ENCODE data around the gene FEM1A.
"Not testable (repeated sequence)": the region's sequence is repeated elsewhere in the genome, so short reads cannot be mapped to it uniquely, and the experiment has no call there.

The FEM1A gene

GRCh38 chr19:4811328-4812131 lies 20.0 kb downstream of the FEM1A start:
- DNase-seq (ENCODE audit: low read depth in 2 of 2) = peak; percentile 70 to 81

GRCh38 chr19:4814625-4815425 lies 23.3 kb downstream of the FEM1A start:
- DNase-seq (ENCODE audit: low read depth in 2 of 2) = no peak

- DNase-seq (ENCODE audit: low read depth in 2 of 2) = peak; percentile 60 to 63
These were observed 24.1 kb downstream of the FEM1A start for GRCh38 chr19:4815426-4816201.

GRCh38 chr19:4816202-4816949 lies 24.8 kb downstream of the FEM1A start:
- DNase-seq (ENCODE audit: low read depth in 2 of 2) = no peak

GRCh38 chr19:4816950-4817278 lies 25.4 kb downstream of the FEM1A start:
- DNase-seq (ENCODE audit: low read depth in 2 of 2) = no peak

- DNase-seq (ENCODE audit: low read depth in 2 of 2) = no peak
These were observed 26.1 kb downstream of the FEM1A start for GRCh38 chr19:4817467-4818277.

- no peak for DNase-seq (ENCODE audit: low read depth in 2 of 2)
These were observed 29.7 kb downstream of the FEM1A start for GRCh38 chr19:4821265-4821664.

- DNase-seq (ENCODE audit: low read depth in 2 of 2) = not testable (repeated sequence)
These were observed 30.8 kb downstream of the FEM1A start for GRCh38 chr19:4822354-4822753.

GRCh38 chr19:4823577-4823976 lies 32.0 kb downstream of the FEM1A start:
- DNase-seq (ENCODE audit: low read depth in 2 of 2) = no peak

GRCh38 chr19:4829001-4829712 lies 37.6 kb downstream of the FEM1A start:
- no peak for DNase-seq (ENCODE audit: low read depth in 2 of 2)

GRCh38 chr19:4830332-4830731 lies 38.8 kb downstream of the FEM1A start:
- DNase-seq (ENCODE audit: low read depth in 2 of 2) = no peak

GRCh38 chr19:4830768-4831265 lies 39.3 kb downstream of the FEM1A start:
- no peak for DNase-seq (ENCODE audit: low read depth in 2 of 2)

- DNase-seq (ENCODE audit: low read depth in 2 of 2) = peak; percentile 64 to 81
These were observed 39.9 kb downstream of the FEM1A start, which contains the start of gene TICAM1 for GRCh38 chr19:4831304-4831978. TSS of gene TICAM1 (minus strand) at chr19:4831712. CDS start at chr19:4818377, 13,335 bp downstream.

- DNase-seq (ENCODE audit: low read depth in 2 of 2) = not testable (repeated sequence)
These were observed 40.4 kb downstream of the FEM1A start for GRCh38 chr19:4831979-4832340.

- no peak for DNase-seq (ENCODE audit: low read depth in 2 of 2)
These were observed 41.2 kb downstream of the FEM1A start for GRCh38 chr19:4832776-4833175.

GRCh38 chr19:4839192-4839591 lies 47.7 kb downstream of the FEM1A start:
- DNase-seq (ENCODE audit: low read depth in 2 of 2) = no peak

GRCh38 chr19:4843647-4843965 lies 52.1 kb downstream of the FEM1A start:
- no peak for DNase-seq (ENCODE audit: low read depth in 2 of 2)

GRCh38 chr19:4844348-4845179 lies 53.0 kb downstream of the FEM1A start:
- no peak for DNase-seq (ENCODE audit: low read depth in 2 of 2)

Data from stimulated activated CD8-positive, alpha-beta memory T cell treated with anti-CD3 and anti-CD28 coated beads, Interleukin-7, amount 100 ng/mL, for 4 hours (primary cell).